A549 (cell line): ENCODE data around the gene SCUBE1. TPM values are rescaled to one million over a fixed set of nuclear protein-coding genes. Genes with fewer than 3 reads are reported as not detected.

Source experiments
- ATAC-seq, 2 experiments: fragments of 200-7000 bp in 1 of 2; fragments of >200 bp in 1 of 2; cut with Nextera tagmentation in 1 of 2; cut with Tn5 transposase in 1 of 2; 3 replicates each; pipeline versions ENCODE4 v1.8.0 to v1.9.1; 2018 to 2020; ENCODE audit warnings: mild to moderate bottlenecking in 1 of 2, moderate library complexity in 1 of 2
- CTCF ChIA-PET: fragments of 300-600 bp; sonication (Branson Sonifier 250); formaldehyde crosslinking; extraction: SDS; loops from one replicate; lab custom pipeline; 2021; ENCODE audit warnings: antibody characterized with exemption, inconsistent platforms; lab: Yijun Ruan, JAX
- POLR2A ChIA-PET: fragments of 350-600 bp; formaldehyde crosslinking; extraction: SDS; loops from one replicate; lab custom pipeline; 2021; ENCODE audit warnings: antibody characterized with exemption, inconsistent platforms; lab: Yijun Ruan, JAX
- DNase-seq, 2 experiments: peaks; one replicate each; pipeline versions ENCODE4 v3.0.0 to v3.0.0-alpha.2; 2011 to 2016; ENCODE audit warnings: low read depth in 1 of 2, low spot score in 1 of 2
- FAIRE-seq: peaks from 2 replicates; lab custom pipeline; 2011; peaks lifted over from hg19 to GRCh38; lab: Jason Lieb, UNC
- H3K27ac ChIP-seq, 2 experiments: fragments of >200 bp; sonication (Bioruptor Twin); formaldehyde crosslinking; 3 replicates each; pipeline ENCODE4 v1.5.1; 2016 to 2017
- H3K4me1 ChIP-seq: fragments of >200 bp; sonication (Bioruptor Twin); formaldehyde crosslinking; 3 replicates; pipeline ENCODE4 v1.6.1; 2016
- H3K4me2 ChIP-seq: fragments of >200 bp; sonication (Bioruptor Twin); formaldehyde crosslinking; 3 replicates; pipeline ENCODE4 v1.6.1; 2016
- H3K4me3 ChIP-seq: fragments of >200 bp; sonication (Bioruptor Twin); formaldehyde crosslinking; 3 replicates; pipeline ENCODE4 v1.5.1; 2016
- H3K9me3 ChIP-seq: fragments of >200 bp; sonication (Bioruptor Twin); formaldehyde crosslinking; 3 replicates; pipeline ENCODE4 v1.6.1; 2016
- CBX2 ChIP-seq: fragments of 200-600 bp; sonication (generic); IDR thresholded peaks from 2 replicates; pipeline ENCODE4 v1.6.1; 2016; ENCODE audit warnings: low read depth, mild to moderate bottlenecking, borderline replicate concordance
- CEBPB ChIP-seq, 2 experiments: fragments of >200 bp in 1 of 2; sonication (Bioruptor Twin) in 1 of 2; formaldehyde crosslinking in 1 of 2; IDR thresholded peaks; 2 replicates each; pipeline ENCODE4 v1.6.1; 2012 to 2016
- CHD2 ChIP-seq: fragments of 150-350 bp; IDR thresholded peaks from 2 replicates; pipeline ENCODE4 v1.6.1; 2014; ENCODE audit warnings: low read length; ENCODE audit not compliant: partially characterized antibody
- FOSB ChIP-seq: fragments of 250-450 bp; sonication (Bioruptor Pico); IDR thresholded peaks from 2 replicates; pipeline ENCODE4 v1.5.0; 2020; ENCODE audit warnings: mild to moderate bottlenecking, moderate library complexity
- HEYL ChIP-seq: fragments of 250-450 bp; sonication (Bioruptor Pico); IDR thresholded peaks from 2 replicates; pipeline ENCODE4 v1.8.0; 2021; ENCODE audit warnings: mild to moderate bottlenecking, moderate library complexity
- HOXA7 ChIP-seq: fragments of 250-450 bp; sonication (Bioruptor Pico); IDR thresholded peaks from 2 replicates; pipeline ENCODE4 v1.5.0; 2020; ENCODE audit warnings: mild to moderate bottlenecking, moderate library complexity
- HOXB13 ChIP-seq: fragments of 250-450 bp; sonication (Bioruptor Pico); IDR thresholded peaks from 2 replicates; pipeline ENCODE4 v1.5.0; 2020; ENCODE audit warnings: low read depth, mild to moderate bottlenecking, moderate library complexity
- JUN ChIP-seq, 2 experiments: fragments of >200 bp; sonication (Bioruptor Twin); formaldehyde crosslinking; IDR thresholded peaks; 2 replicates in 1 of 2; 3 replicates in 1 of 2; pipeline ENCODE4 v1.6.1; 2016 to 2017
- KDM1A ChIP-seq: fragments of 200-600 bp; sonication (generic); IDR thresholded peaks from 2 replicates; pipeline ENCODE4 v1.6.1; 2016; ENCODE audit warnings: low read depth, mild to moderate bottlenecking
- KDM5A ChIP-seq: fragments of 200-600 bp; sonication (generic); IDR thresholded peaks from 2 replicates; pipeline ENCODE4 v1.6.1; 2016; ENCODE audit warnings: antibody characterized with exemption, mild to moderate bottlenecking
- MAFK ChIP-seq: fragments of 450-650 bp; IDR thresholded peaks from 2 replicates; pipeline ENCODE4 v1.6.1; 2014; ENCODE audit not compliant: partially characterized antibody
- MAX ChIP-seq: IDR thresholded peaks from 2 replicates; pipeline ENCODE4 v1.6.1; 2012
- NPAS2 ChIP-seq: fragments of 250-450 bp; sonication (Bioruptor Pico); IDR thresholded peaks from 2 replicates; pipeline ENCODE4 v1.8.0; 2022; ENCODE audit warnings: mild to moderate bottlenecking, moderate library complexity, borderline replicate concordance
- NR3C1 ChIP-seq: fragments of >200 bp; sonication (Bioruptor Twin); formaldehyde crosslinking; IDR thresholded peaks from 3 replicates; pipeline ENCODE4 v1.6.1; 2017
- POLR2A ChIP-seq: IDR thresholded peaks from 2 replicates; pipeline ENCODE4 v1.6.1; 2012; ENCODE audit warnings: mild to moderate bottlenecking, low read length
- RCOR1 ChIP-seq: fragments of 150-350 bp; IDR thresholded peaks from 2 replicates; pipeline ENCODE4 v1.6.1; 2014; ENCODE audit warnings: antibody characterized with exemption, low read length, low read depth
- RFX5 ChIP-seq: fragments of 450-650 bp; IDR thresholded peaks from 2 replicates; pipeline ENCODE4 v1.7.1; 2014; ENCODE audit warnings: antibody characterized with exemption, mild to moderate bottlenecking, moderate library complexity
- SMC3 ChIP-seq: fragments of >200 bp; sonication (Bioruptor Twin); formaldehyde crosslinking; IDR thresholded peaks from 3 replicates; pipeline ENCODE4 v1.6.1; 2018; ENCODE audit warnings: inconsistent platforms
- SREBF2 ChIP-seq: fragments of 450-650 bp; IDR thresholded peaks from 2 replicates; pipeline ENCODE4 v1.6.1; 2014; ENCODE audit warnings: mild to moderate bottlenecking, moderate library complexity
- WGBS: methylation state at CpG from one replicate; pipeline ENCODE4 v1.1.6; 2017; ENCODE audit errors: missing lambda C conversion rate; 5-methylcytosine and 5-hydroxymethylcytosine counted together
- polyA plus RNA-seq, 4 experiments: library from polyadenylated mRNA; depleted of rRNA in 3 of 4; stranded (reverse); fragments of >200 nt; fragmentation: RNase III in 1 of 4; extraction: RNeasy Plus Mini Kit Qiagen cat#74134 plus additional on column Dnase treatment in 1 of 4; gene quantifications; 2 replicates in 3 of 4; 3 replicates in 1 of 4; pipeline ENCODE4 v1.2.3, GENCODE V29; 2011 to 2017
- TF ChIP-seq, protein P1 (sequence below): fragments of 150-350 bp; IDR thresholded peaks from 2 replicates; pipeline ENCODE4 v1.6.1; 2014; ENCODE audit warnings: low read depth, mild to moderate bottlenecking, low read length
- TF ChIP-seq, protein P2 (sequence below): IDR thresholded peaks from 2 replicates; pipeline ENCODE4 v1.6.1; 2012
- TF ChIP-seq, protein P3 (sequence below): fragments of 250-450 bp; sonication (Bioruptor Pico); IDR thresholded peaks from 2 replicates; pipeline ENCODE4 v1.5.0; 2020; ENCODE audit warnings: low read depth, mild to moderate bottlenecking, moderate library complexity

Gene SCUBE1
- polyA plus RNA-seq, 2 of the 4 experiments (the other 2 are of a cell fraction): 0.01 to 0.12 TPM

DNA sequence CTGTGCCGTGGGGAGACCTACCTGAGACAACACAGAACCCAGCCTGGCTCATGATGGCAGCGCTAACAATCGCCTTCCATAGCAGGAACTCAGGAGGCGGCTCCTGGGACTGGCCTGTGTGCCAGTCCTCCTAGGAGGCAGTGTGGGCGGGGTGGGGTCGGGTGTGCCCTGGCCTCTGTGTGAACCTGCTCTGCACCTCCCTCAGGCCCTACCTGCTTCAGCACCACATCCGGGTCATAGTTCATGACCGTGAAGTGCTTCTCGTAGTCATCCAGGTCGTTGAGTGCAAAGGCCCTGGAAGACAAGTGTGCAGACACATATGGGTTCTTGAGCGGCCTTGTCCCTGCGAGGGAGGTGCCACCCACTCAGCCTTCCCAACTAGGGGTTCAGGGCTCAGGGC, 171.6 kb downstream of the SCUBE1 start:
- POLR2A ChIA-PET: no interaction called here

DNA sequence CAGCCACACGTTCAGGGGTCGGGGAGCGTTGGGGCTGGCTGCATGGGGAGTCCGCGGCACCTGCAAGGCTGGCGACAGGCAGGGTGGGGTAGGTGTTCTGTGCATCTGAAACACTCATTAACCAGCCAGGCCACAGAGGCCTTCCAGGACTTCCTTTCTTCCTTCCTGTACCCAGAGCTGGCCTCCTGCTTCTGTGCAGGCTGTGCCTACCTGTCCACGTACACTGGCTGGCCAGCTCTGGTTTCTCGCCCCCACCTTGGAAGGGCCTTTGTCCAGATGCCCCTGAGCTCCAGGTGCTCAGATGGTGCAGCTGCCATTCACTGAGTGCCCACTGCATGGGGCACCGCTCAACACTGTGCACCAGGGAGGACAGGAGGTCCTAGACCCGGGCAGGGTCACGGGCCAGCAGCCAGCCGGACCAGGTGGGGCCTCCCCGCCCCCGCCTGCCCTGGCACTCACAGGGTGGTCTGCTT, 172.1 kb downstream of the SCUBE1 start:
- TF ChIP-seq KDM5A (no peak), JUN (IDR thresholded peaks at IDR 0.05) (no peak), KDM1A (no peak), SMC3 (no peak), FOSB (CRISPR knock-in tag) (no peak), HOXB13 (CRISPR knock-in tag) (no peak), CHD2 (no peak), RFX5 (no peak), HOXA7 (CRISPR knock-in tag) (no peak)
- TF ChIP-seq, protein P1, sequence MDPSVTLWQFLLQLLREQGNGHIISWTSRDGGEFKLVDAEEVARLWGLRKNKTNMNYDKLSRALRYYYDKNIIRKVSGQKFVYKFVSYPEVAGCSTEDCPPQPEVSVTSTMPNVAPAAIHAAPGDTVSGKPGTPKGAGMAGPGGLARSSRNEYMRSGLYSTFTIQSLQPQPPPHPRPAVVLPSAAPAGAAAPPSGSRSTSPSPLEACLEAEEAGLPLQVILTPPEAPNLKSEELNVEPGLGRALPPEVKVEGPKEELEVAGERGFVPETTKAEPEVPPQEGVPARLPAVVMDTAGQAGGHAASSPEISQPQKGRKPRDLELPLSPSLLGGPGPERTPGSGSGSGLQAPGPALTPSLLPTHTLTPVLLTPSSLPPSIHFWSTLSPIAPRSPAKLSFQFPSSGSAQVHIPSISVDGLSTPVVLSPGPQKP: no peak

More for the DNA sequence above, 171.6 kb downstream of the SCUBE1 start:
- TF ChIP-seq KDM5A (no peak), NPAS2 (CRISPR knock-in tag) (no peak), NR3C1 (no peak), SMC3 (no peak), CEBPB (IDR thresholded peaks at IDR 0.05) (no peak), MAFK (no peak), MAX (no peak), RCOR1 (no peak), POLR2A (no peak), CHD2 (no peak), RFX5 (no peak), SREBF2 (no peak), CBX2 (no peak), HEYL (CRISPR knock-in tag) (no peak)
- TF ChIP-seq, protein P1: no peak
- TF ChIP-seq, protein P2, sequence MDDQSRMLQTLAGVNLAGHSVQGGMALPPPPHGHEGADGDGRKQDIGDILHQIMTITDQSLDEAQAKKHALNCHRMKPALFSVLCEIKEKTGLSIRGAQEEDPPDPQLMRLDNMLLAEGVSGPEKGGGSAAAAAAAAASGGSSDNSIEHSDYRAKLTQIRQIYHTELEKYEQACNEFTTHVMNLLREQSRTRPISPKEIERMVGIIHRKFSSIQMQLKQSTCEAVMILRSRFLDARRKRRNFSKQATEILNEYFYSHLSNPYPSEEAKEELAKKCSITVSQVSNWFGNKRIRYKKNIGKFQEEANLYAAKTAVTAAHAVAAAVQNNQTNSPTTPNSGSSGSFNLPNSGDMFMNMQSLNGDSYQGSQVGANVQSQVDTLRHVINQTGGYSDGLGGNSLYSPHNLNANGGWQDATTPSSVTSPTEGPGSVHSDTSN: no peak
- no peaks in the 10 kb centered on the region for H3K4me1 ChIP-seq
- CTCF ChIA-PET: no interaction called here
- H3K4me2 ChIP-seq: no peak overlapping the region
- 73% methylated on average over 3 of the region's 12 CpGs for WGBS
- no peak for ATAC-seq
- no peak overlapping the region for H3K4me3 ChIP-seq
- no peaks in the 10 kb centered on the region for H3K9me3 ChIP-seq
- DNase-seq: no peak
- H3K27ac ChIP-seq: no peak overlapping the region
- FAIRE-seq: no peak

GRCh38 chr22:43170131-43170480, 173.1 kb downstream of the SCUBE1 start:
- no peaks in the 10 kb centered on the region for H3K4me1 ChIP-seq
- FAIRE-seq: no peak
- H3K27ac ChIP-seq: no peak overlapping the region
- DNase-seq: no peak
- no peaks in the 10 kb centered on the region for H3K9me3 ChIP-seq
- no peak overlapping the region for H3K4me2 ChIP-seq
- no peak for ATAC-seq
- 93% methylated on average over 6 of the region's 9 CpGs for WGBS
- ChIA-PET POLR2A (no interaction called here), CTCF (no interaction called here)
- TF ChIP-seq, protein P3, sequence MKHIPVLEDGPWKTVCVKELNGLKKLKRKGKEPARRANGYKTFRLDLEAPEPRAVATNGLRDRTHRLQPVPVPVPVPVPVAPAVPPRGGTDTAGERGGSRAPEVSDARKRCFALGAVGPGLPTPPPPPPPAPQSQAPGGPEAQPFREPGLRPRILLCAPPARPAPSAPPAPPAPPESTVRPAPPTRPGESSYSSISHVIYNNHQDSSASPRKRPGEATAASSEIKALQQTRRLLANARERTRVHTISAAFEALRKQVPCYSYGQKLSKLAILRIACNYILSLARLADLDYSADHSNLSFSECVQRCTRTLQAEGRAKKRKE: no peak
- no peak overlapping the region for H3K4me3 ChIP-seq

More for the DNA sequence above, 172.1 kb downstream of the SCUBE1 start:
- CTCF ChIA-PET: interaction anchor here (0.7 kb wide), 1 partner anchor 72 kb away, joined by 4 read pairs; no protein-coding TSS in a partner anchor
- no peak overlapping the region for H3K27ac ChIP-seq
- no peak overlapping the region for H3K4me3 ChIP-seq
- ATAC-seq (no peak), FAIRE-seq (no peak), DNase-seq (no peak)
- H3K4me2 ChIP-seq: no peak overlapping the region
- H3K4me1 ChIP-seq: no peaks in the 10 kb centered on the region
- H3K9me3 ChIP-seq: no peaks in the 10 kb centered on the region
- 91% methylated on average over 8 of the region's 14 CpGs for WGBS
- POLR2A ChIA-PET: no interaction called here
